Thyroid gland (tissue), 4 donors: Measurements from ENCODE around the gene THTPA. TPM values are rescaled to one million over a fixed set of nuclear protein-coding genes. Genes with fewer than 3 reads are reported as not detected.
A peak's percentile ranks its signal among the peaks of the same experiment; 100 is the strongest.

Experiments used
- DNase-seq, 2 donors: peaks; one replicate each; pipeline ENCODE4 v3.0.0-alpha.2; 2019
- H3K27ac ChIP-seq, 3 donors: fragments of 200-600 bp; sonication (generic); 1 replicate in 2 of 3; 2 replicates in 1 of 3; pipeline ENCODE4 v1.5.1; 2016 to 2019; ENCODE audit warnings: mild to moderate bottlenecking in 1 of 3, moderate library complexity in 1 of 3
- H3K27me3 ChIP-seq: fragments of 200-600 bp; sonication (generic); one replicate; pipeline ENCODE4 v1.5.1; 2019
- H3K36me3 ChIP-seq, 2 donors: fragments of 200-600 bp; sonication (generic); one replicate each; pipeline ENCODE4 v1.5.1; 2016 to 2019
- H3K4me1 ChIP-seq, 2 donors: fragments of 200-600 bp; sonication (generic); one replicate each; pipeline ENCODE4 v1.5.1; 2017 to 2019
- H3K4me3 ChIP-seq, 3 donors: fragments of 200-600 bp; sonication (generic); replicated peaks in 1 of 3; 1 replicate in 2 of 3; 2 replicates in 1 of 3; pipeline ENCODE4 v1.5.1; 2016; ENCODE audit warnings: mild to moderate bottlenecking in 1 of 3
- H3K9me3 ChIP-seq: fragments of 200-600 bp; sonication (generic); one replicate; pipeline ENCODE4 v1.5.1; 2017
- CTCF ChIP-seq, 6 experiments: fragments of 200-600 bp in 3 of 6; fragments of 450-650 bp in 3 of 6; sonication (generic) in 3 of 6; IDR thresholded peaks; one replicate each; pipeline ENCODE4 v1.5.1; 2016 to 2019; ENCODE audit warnings: antibody characterized with exemption in 6 of 6, mild to moderate bottlenecking in 2 of 6, inconsistent platforms in 1 of 6, moderate library complexity in 1 of 6
- POLR2A ChIP-seq, 2 donors: fragments of 450-650 bp; IDR thresholded peaks; one replicate each; pipeline ENCODE4 v1.6.1; 2017; ENCODE audit warnings: antibody characterized with exemption in 2 of 2, mild to moderate bottlenecking in 2 of 2, moderate library complexity in 1 of 2
- WGBS, 2 donors: methylation state at CpG; one replicate each; pipeline ENCODE4 v1.1.5; 2017; 5-methylcytosine and 5-hydroxymethylcytosine counted together
- intact Hi-C: fragments of 100-400 bp; cut with DNase I; formaldehyde crosslinking; loops from one replicate; pipeline ENCODE4 v1.15.1; 2023
- total RNA-seq, 4 donors: library from RNA; depleted of rRNA; stranded (reverse); fragments of >200 nt; gene quantifications; one replicate each; pipeline ENCODE4 v1.2.3, GENCODE V29; 2016

The THTPA gene
- total RNA-seq = 10 to 100 TPM; 15.3 to 48.1 (median 28.3) TPM

- peaks cover 6 to 17% of the 10 kb centered on the region in 2 donors for H3K36me3 ChIP-seq
- 1 to 3% methylated on average over 17 to 29 of the region's 54 CpGs for WGBS, 2 donors
- intact Hi-C loops = no loop called here
- TF ChIP-seq CTCF (IDR thresholded peaks at IDR 0.05) (peak in 1 of 6 experiments; percentile 26), POLR2A (IDR thresholded peaks at IDR 0.05) (peak in 1 of 2 donors; percentile 59)
- peak within 1 kb of the TSS; percentile 93 to 97 (median 97) for H3K27ac ChIP-seq
- no peaks in the 10 kb centered on the region for H3K9me3 ChIP-seq
- peak; percentile 92 to 93 for DNase-seq
- no peaks in the 10 kb centered on the region for H3K27me3 ChIP-seq
- H3K4me3 ChIP-seq = peak within 1 kb of the TSS; percentile 65 to 71 (median 70)
- peaks cover 15 to 19% of the 10 kb centered on the region in 2 donors for H3K4me1 ChIP-seq
Observed at GRCh38 chr14:23555882-23556699, at the start of gene THTPA. Gene THTPA (plus strand): TSS chr14:23556271. CDS start chr14:23556758, 487 bp downstream.

GRCh38 chr14:23512156-23512555 lies 43.9 kb upstream of the THTPA start:
- H3K36me3 ChIP-seq = no peaks in the 10 kb centered on the region
- intact Hi-C loops = no loop called here
- H3K9me3 ChIP-seq = no peaks in the 10 kb centered on the region
- no peaks in the 10 kb centered on the region for H3K4me1 ChIP-seq
- H3K27ac ChIP-seq = no peak overlapping the region
- TF ChIP-seq CTCF (IDR thresholded peaks at IDR 0.05) = no peak
- TF ChIP-seq POLR2A (IDR thresholded peaks at IDR 0.05) = no peak
- 55 to 60% methylated on average over 13 of the region's 13 CpGs for WGBS, 2 donors
- H3K4me3 ChIP-seq = no peak overlapping the region
- no peaks in the 10 kb centered on the region for H3K27me3 ChIP-seq
- DNase-seq = no peak

GRCh38 chr14:23513005-23513817 lies 42.9 kb upstream of the THTPA start:
- DNase-seq = no peak
- TF ChIP-seq CTCF (IDR thresholded peaks at IDR 0.05) = no peak
- no peak for TF ChIP-seq POLR2A (IDR thresholded peaks at IDR 0.05)
- no peaks in the 10 kb centered on the region for H3K36me3 ChIP-seq
- intact Hi-C loops = no loop called here
- H3K4me1 ChIP-seq = peaks cover 0 to under 1% of the 10 kb centered on the region in 2 donors
- WGBS, 2 donors = 89 to 90% methylated on average over 24 to 25 of the region's 25 CpGs
- H3K27ac ChIP-seq = no peak overlapping the region
- H3K27me3 ChIP-seq = no peaks in the 10 kb centered on the region
- H3K9me3 ChIP-seq = no peaks in the 10 kb centered on the region
- no peak overlapping the region for H3K4me3 ChIP-seq

GRCh38 chr14:23513818-23514643 lies 42.0 kb upstream of the THTPA start:
- no peak overlapping the region for H3K4me3 ChIP-seq
- H3K27ac ChIP-seq = no peak overlapping the region
- no peaks in the 10 kb centered on the region for H3K9me3 ChIP-seq
- no peaks in the 10 kb centered on the region for H3K36me3 ChIP-seq
- intact Hi-C loops = no loop called here
- H3K27me3 ChIP-seq = no peaks in the 10 kb centered on the region
- peaks cover 5 to 7% of the 10 kb centered on the region in 2 donors for H3K4me1 ChIP-seq
- no peak for DNase-seq
- no peak for TF ChIP-seq CTCF (IDR thresholded peaks at IDR 0.05)
- TF ChIP-seq POLR2A (IDR thresholded peaks at IDR 0.05) = no peak
- 90 to 93% methylated on average over 8 of the region's 8 CpGs for WGBS, 2 donors
